B cell (primary cell): ENCODE results near the gene CCDC102A. TPM values are rescaled to one million over a fixed set of nuclear protein-coding genes. Genes with fewer than 3 reads are reported as not detected.
A peak's percentile ranks its signal among the peaks of the same experiment; 100 is the strongest.

Experiments used
- ATAC-seq: fragments of 200-7000 bp; cut with Tn5 transposase; one replicate; pipeline ENCODE4 v1.10.0; 2021; ENCODE audit warnings: low read depth, mild to moderate bottlenecking, moderate number of reproducible peaks, moderate library complexity
- CTCF ChIA-PET: fragments of 350-600 bp; sonication (Branson Sonifier 250); formaldehyde crosslinking; loops from one replicate; lab custom pipeline; 2021; ENCODE audit warnings: antibody characterized with exemption, inconsistent platforms; lab: Charles Lee
- POLR2A ChIA-PET: fragments of 350-600 bp; sonication (Branson Sonifier 250); formaldehyde crosslinking; loops from one replicate; lab custom pipeline; 2021; ENCODE audit warnings: antibody characterized with exemption; lab: Charles Lee
- DNase-seq: peaks from one replicate; pipeline ENCODE4 v3.0.0; 2013
- H2AFZ ChIP-seq: 2 replicates; pipeline ENCODE4 v1.6.1; 2012; ENCODE audit warnings: mild to moderate bottlenecking, low read depth, low read length; ENCODE audit not compliant: insufficient read depth, poor library complexity, severe bottlenecking
- H3K27ac ChIP-seq, 2 donors: 1 replicate in 1 of 2; 2 replicates in 1 of 2; pipeline ENCODE4 v1.5.1; 2012 to 2013; ENCODE audit warnings: low read length in 2 of 2, mild to moderate bottlenecking in 2 of 2, moderate library complexity in 1 of 2
- H3K27me3 ChIP-seq, 4 experiments: fragments of 200-600 bp in 1 of 4; sonication (generic) in 1 of 4; replicated peaks in 1 of 4; 1 replicate in 2 of 4; 2 replicates in 2 of 4; pipeline versions ENCODE4 v1.6.1 to v1.7.0; 2013 to 2016; ENCODE audit warnings: low read length in 3 of 4, mild to moderate bottlenecking in 2 of 4, mixed read lengths in 1 of 4, moderate library complexity in 1 of 4; ENCODE audit not compliant: insufficient read depth in 4 of 4, control insufficient read depth in 3 of 4; ENCODE audit errors: control extremely low read depth in 1 of 4
- H3K36me3 ChIP-seq, 2 experiments: replicated peaks in 1 of 2; 1 replicate in 1 of 2; 2 replicates in 1 of 2; pipeline versions ENCODE4 v1.6.1 to v1.7.1; 2013; ENCODE audit warnings: low read length in 1 of 2; ENCODE audit not compliant: insufficient read depth in 2 of 2, control insufficient read depth in 1 of 2; ENCODE audit errors: control extremely low read depth in 1 of 2, extremely low read depth in 1 of 2
- H3K4me1 ChIP-seq, 2 donors: fragments of 200-600 bp in 1 of 2; sonication (generic) in 1 of 2; 1 replicate in 1 of 2; 2 replicates in 1 of 2; pipeline versions ENCODE4 v1.5.1 to v1.6.1; 2013 to 2017; ENCODE audit warnings: low read length in 2 of 2; ENCODE audit not compliant: control insufficient read depth in 2 of 2, insufficient read depth in 2 of 2
- H3K4me2 ChIP-seq: replicated peaks from 2 replicates; pipeline ENCODE3; 2012; ENCODE audit warnings: mild to moderate bottlenecking, low read depth, low read length; ENCODE audit not compliant: poor library complexity, severe bottlenecking
- H3K4me3 ChIP-seq, 5 experiments: fragments of 200-600 bp in 1 of 5; sonication (generic) in 1 of 5; 1 replicate in 3 of 5; 2 replicates in 2 of 5; pipeline versions ENCODE4 v1.5.1 to v1.7.0; 2011 to 2016; ENCODE audit warnings: low read length in 4 of 5, mild to moderate bottlenecking in 4 of 5, low read depth in 2 of 5, control low read depth in 1 of 5, moderate library complexity in 1 of 5; ENCODE audit not compliant: insufficient read depth in 1 of 5; ENCODE audit errors: control extremely low read depth in 1 of 5, extremely low read depth in 1 of 5
- H3K79me2 ChIP-seq: fragments of 200-600 bp; sonication (generic); one replicate; pipeline ENCODE4 v1.6.0; 2016; ENCODE audit warnings: low read length; ENCODE audit not compliant: control insufficient read depth, insufficient read depth
- H3K9ac ChIP-seq: fragments of 200-600 bp; sonication (generic); 2 replicates; pipeline ENCODE4 v1.6.1; 2017; ENCODE audit warnings: mild to moderate bottlenecking, low read length, moderate library complexity
- H3K9me3 ChIP-seq, 3 donors: one replicate each; pipeline versions ENCODE4 v1.6.1 to v1.7.1; 2013; ENCODE audit warnings: low read length in 2 of 3; ENCODE audit not compliant: control insufficient read depth in 2 of 3, insufficient read depth in 1 of 3; ENCODE audit errors: control extremely low read depth in 1 of 3
- H4K20me1 ChIP-seq: 2 replicates; pipeline ENCODE4 v1.6.0; 2012; ENCODE audit warnings: mild to moderate bottlenecking, low read length; ENCODE audit not compliant: insufficient read depth, control insufficient read depth, poor library complexity, severe bottlenecking
- H3K27ac Mint-ChIP-seq: one replicate; pipeline ENCODE4 v1.8.0; 2021; ENCODE audit warnings: mixed read lengths
- H3K27me3 Mint-ChIP-seq: one replicate; pipeline ENCODE4 v1.8.0; 2021; ENCODE audit warnings: mixed read lengths
- H3K4me1 Mint-ChIP-seq: one replicate; pipeline ENCODE4 v1.8.0; 2021; ENCODE audit warnings: mixed read lengths
- H3K4me3 Mint-ChIP-seq: one replicate; pipeline ENCODE4 v1.8.0; 2021; ENCODE audit warnings: mixed read lengths
- H3K9me3 Mint-ChIP-seq: one replicate; pipeline ENCODE4 v1.8.0; 2022; ENCODE audit warnings: mixed read lengths; ENCODE audit not compliant: insufficient read depth
- CTCF ChIP-seq: fragments of 200-600 bp; IDR thresholded peaks from one replicate; pipeline ENCODE4 v1.8.0; 2022; ENCODE audit warnings: antibody characterized with exemption, mild to moderate bottlenecking
- EZH2 ChIP-seq: IDR thresholded peaks from 2 replicates; pipeline ENCODE4 v1.6.1; 2012; ENCODE audit warnings: borderline replicate concordance, low read depth, mild to moderate bottlenecking, moderate library complexity, low read length; ENCODE audit not compliant: insufficient read depth, poor library complexity, severe bottlenecking
- WGBS: methylation state at CpG from one replicate; pipeline ENCODE4 v1.1.5; 2013; ENCODE audit warnings: missing lambda C conversion rate; ENCODE audit not compliant: insufficient coverage; 5-methylcytosine and 5-hydroxymethylcytosine counted together
- intact Hi-C: fragments of 100-400 bp; cut with micrococcal nuclease; formaldehyde crosslinking; loops from one replicate; pipeline ENCODE4 v1.10.0; 2022
- polyA plus RNA-seq: library from polyadenylated mRNA; depleted of rRNA; stranded (reverse); fragments of >200 nt; gene quantifications from 2 replicates; pipeline ENCODE4 v1.2.3, GENCODE V29; 2012
- total RNA-seq, 2 donors: library from RNA; stranded (reverse); fragments of 120-200 nt in 1 of 2; gene quantifications; 1 replicate in 1 of 2; 2 replicates in 1 of 2; pipeline versions ENCODE4 v1.2.3 to v1.2.4, GENCODE V29; 2013 to 2022

The CCDC102A gene
- total and polyA plus RNA-seq, 2 donors (not counting 1 experiment from before 2014, with no cell fraction given) = 14.5 to 14.7 TPM

DNA sequence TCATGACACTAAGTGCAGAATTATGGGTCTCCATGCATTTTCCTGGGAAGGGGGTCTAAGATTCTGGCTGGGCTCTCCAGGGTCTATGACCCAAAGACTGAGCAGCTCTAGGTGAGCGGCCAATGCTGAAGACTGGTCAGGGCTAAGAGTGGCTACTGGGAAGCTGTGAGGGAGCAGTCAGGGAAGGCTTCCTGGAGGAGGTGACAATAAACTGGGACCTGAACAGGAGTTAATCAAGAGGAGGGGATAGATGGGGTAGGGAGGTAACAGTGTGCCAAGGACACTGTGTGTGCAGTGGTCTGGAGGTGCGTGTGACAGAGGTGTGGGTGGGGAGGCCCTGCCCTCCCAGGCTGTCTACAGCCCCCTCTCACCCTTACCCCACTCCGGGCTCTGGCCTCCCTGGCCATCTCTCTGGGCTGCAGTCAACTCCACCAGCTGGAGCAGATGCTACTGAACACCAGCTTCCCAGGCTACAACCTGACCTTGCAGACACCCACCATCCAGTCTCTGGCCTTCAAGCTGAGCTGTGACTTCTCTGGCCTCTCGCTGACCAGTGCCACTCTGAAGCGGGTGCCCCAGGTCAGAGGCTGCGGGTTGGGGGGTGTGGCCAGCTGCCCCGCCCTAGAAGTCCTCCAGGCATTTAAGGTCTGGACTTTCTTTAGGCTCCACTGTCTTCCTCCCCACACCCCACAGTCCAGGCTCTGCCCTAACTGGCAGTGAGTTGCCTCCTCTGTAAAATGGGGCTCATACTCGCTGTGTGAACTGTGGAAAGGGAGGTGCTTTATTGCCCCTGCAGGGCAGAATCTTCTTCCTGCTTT lies 26.5 kb upstream of the CCDC102A start:
- H4K20me1 ChIP-seq = peaks cover 78% of the 10 kb centered on the region
- H3K27ac Mint-ChIP-seq = peak overlapping the region; percentile 46
- peaks cover 6 to 9% of the 10 kb centered on the region in 2 donors for H3K4me1 ChIP-seq
- DNase-seq (no peak), ATAC-seq (no peak)
- POLR2A ChIA-PET = interaction anchor here (0.6 kb wide), 1 partner anchor 31 kb away, joined by 3 read pairs; no protein-coding TSS in a partner anchor
- H3K4me3 ChIP-seq = no peak overlapping the region
- intact Hi-C loops = no loop called here
- CTCF ChIA-PET = interaction anchor here (0.7 to 2.9 kb wide), 4 partner anchors 13 to 43 kb away, joined by 4 to 16 read pairs (median 6); no protein-coding TSS in a partner anchor
- no peak overlapping the region for H3K4me2 ChIP-seq
- 98% methylated on average over 7 of the region's 8 CpGs for WGBS
- no peak overlapping the region for H3K9ac ChIP-seq
- H3K4me3 Mint-ChIP-seq = no peak overlapping the region
- TF ChIP-seq EZH2 (no peak), CTCF (no peak)
- H3K9me3 ChIP-seq = peaks cover 0 to 5% (median 3%) of the 10 kb centered on the region in 3 donors
- H3K36me3 ChIP-seq = peaks cover 0 to 76% of the 10 kb centered on the region in 2 experiments
- H3K79me2 ChIP-seq = peaks cover 49% of the 10 kb centered on the region
- H3K9me3 Mint-ChIP-seq = peaks cover 7% of the 10 kb centered on the region
- no peak overlapping the region for H3K27ac ChIP-seq
- no peak overlapping the region for H2AFZ ChIP-seq
- H3K4me1 Mint-ChIP-seq = peaks cover 25% of the 10 kb centered on the region
- H3K27me3 Mint-ChIP-seq = no peaks in the 10 kb centered on the region
- no peaks in the 10 kb centered on the region for H3K27me3 ChIP-seq

DNA sequence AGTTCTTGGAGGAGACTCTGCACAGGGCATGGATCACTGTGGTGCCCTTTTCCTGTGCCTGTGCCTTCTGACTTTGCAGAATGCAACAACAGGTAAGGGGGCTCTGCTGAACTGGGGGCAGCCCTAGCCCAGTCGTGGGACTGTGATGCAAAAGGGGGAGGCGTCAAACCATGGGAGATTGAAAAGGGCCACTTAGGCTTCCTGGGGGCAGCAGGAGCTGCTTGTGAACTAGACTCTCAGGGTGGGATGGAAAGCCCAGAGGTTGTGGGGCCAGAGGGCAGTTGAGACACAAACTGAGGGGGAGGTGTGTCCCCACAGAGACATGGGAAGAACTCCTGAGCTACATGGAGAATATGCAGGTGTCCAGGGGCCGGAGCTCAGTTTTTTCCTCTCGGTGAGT lies 25.7 kb upstream of the CCDC102A start:
- Mint-ChIP-seq H3K4me1 (peaks cover 33% of the 10 kb centered on the region), H3K4me3 (no peak overlapping the region), H3K27ac (no peak overlapping the region), H3K27me3 (no peaks in the 10 kb centered on the region), H3K9me3 (peaks cover 7% of the 10 kb centered on the region)
- H3K36me3 ChIP-seq = peaks cover 0 to 68% of the 10 kb centered on the region in 2 experiments
- H3K27me3 ChIP-seq = no peaks in the 10 kb centered on the region
- no peak overlapping the region for H3K9ac ChIP-seq
- H3K4me2 ChIP-seq = no peak overlapping the region
- DNase-seq (no peak), ATAC-seq (no peak)
- CTCF ChIA-PET = interaction anchor here (0.7 to 2.9 kb wide), 4 partner anchors 14 to 45 kb away, joined by 3 to 16 read pairs (median 6); no protein-coding TSS in a partner anchor
- H4K20me1 ChIP-seq = peaks cover 86% of the 10 kb centered on the region
- H2AFZ ChIP-seq = no peak overlapping the region
- H3K4me1 ChIP-seq = peaks cover 6 to 9% of the 10 kb centered on the region in 2 donors
- H3K9me3 ChIP-seq = peaks cover 0 to 5% (median 3%) of the 10 kb centered on the region in 3 donors
- peaks cover 57% of the 10 kb centered on the region for H3K79me2 ChIP-seq
- 97% methylated on average over 3 of the region's 4 CpGs for WGBS
- no peak overlapping the region for H3K27ac ChIP-seq
- intact Hi-C loops = no loop called here
- H3K4me3 ChIP-seq = no peak overlapping the region
- no peak for TF ChIP-seq EZH2
- TF ChIP-seq CTCF = no peak
- POLR2A ChIA-PET = interaction anchor here (0.6 kb wide), 2 partner anchors 30 to 48 kb away, joined by 3 to 4 read pairs; no protein-coding TSS in a partner anchor
